SK-N-SH (cell line): ENCODE measurements around the gene IGSF3. TPM values are rescaled to one million over a fixed set of nuclear protein-coding genes. Genes with fewer than 3 reads are reported as not detected.
"Not testable (repeated sequence)": the region's sequence is repeated elsewhere in the genome, so short reads cannot be mapped to it uniquely, and the experiment has no call there.

ENCODE experiments used
- CTCF ChIA-PET: fragments of 300-600, 350-600 bp; formaldehyde crosslinking; extraction: SDS; loops from one replicate; lab custom pipeline; 2021; lab: Yijun Ruan, JAX
- POLR2A ChIA-PET: fragments of 350-600 bp; sonication (Branson Sonifier 250); formaldehyde crosslinking; extraction: SDS; loops from one replicate; lab custom pipeline; 2020; ENCODE audit warnings: antibody characterized with exemption, inconsistent platforms; lab: Yijun Ruan, JAX
- DNase-seq: peaks from one replicate; pipeline ENCODE4 v3.0.0; 2012
- H2AFZ ChIP-seq: fragments of 200-600 bp; sonication (generic); 2 replicates; pipeline ENCODE4 v1.8.1; 2016; ENCODE audit warnings: antibody characterized with exemption, mild to moderate bottlenecking, low read depth
- H3F3A ChIP-seq: fragments of 200-600 bp; sonication (generic); replicated peaks from 2 replicates; pipeline ENCODE3; 2016; ENCODE audit warnings: antibody characterized with exemption, mild to moderate bottlenecking; ENCODE audit not compliant: insufficient read depth
- H3K27ac ChIP-seq, 2 experiments: fragments of 200-500 bp in 1 of 2; fragments of 200-600 bp in 1 of 2; sonication (Bioruptor generic) in 1 of 2; sonication (generic), shearing (Covaris generic) in 1 of 2; 2 replicates each; pipeline versions ENCODE4 v1.5.1 to v1.6.1; 2014 to 2016; ENCODE audit warnings: low read depth in 2 of 2, inconsistent platforms in 1 of 2, low read length in 1 of 2, mild to moderate bottlenecking in 1 of 2, mixed read lengths in 1 of 2
- H3K27me3 ChIP-seq: fragments of 200-600 bp; sonication (generic), shearing (Covaris generic); 2 replicates; pipeline ENCODE4 v1.6.1; 2016; ENCODE audit warnings: mixed run types; ENCODE audit not compliant: insufficient read depth
- H3K36me3 ChIP-seq, 2 experiments: fragments of 200-500 bp in 1 of 2; fragments of 200-600 bp in 1 of 2; sonication (Bioruptor generic) in 1 of 2; sonication (generic) in 1 of 2; replicated peaks in 1 of 2; 2 replicates each; pipeline versions ENCODE3 to v1.5.1; 2014 to 2016; ENCODE audit warnings: low read length in 1 of 2, mild to moderate bottlenecking in 1 of 2; ENCODE audit not compliant: insufficient read depth in 2 of 2, control insufficient read depth in 1 of 2
- H3K4me1 ChIP-seq, 2 experiments: fragments of 200-500 bp in 1 of 2; fragments of 200-600 bp in 1 of 2; sonication (Bioruptor generic) in 1 of 2; sonication (generic), shearing (Covaris generic) in 1 of 2; 2 replicates each; pipeline versions ENCODE4 v1.5.1 to v1.6.1; 2014 to 2016; ENCODE audit warnings: low read depth in 1 of 2, low read length in 1 of 2, mixed run types in 1 of 2; ENCODE audit not compliant: insufficient read depth in 2 of 2, control insufficient read depth in 1 of 2
- H3K4me2 ChIP-seq: fragments of 200-600 bp; sonication (generic), shearing (Covaris generic); 2 replicates; pipeline ENCODE4 v1.6.1; 2017; ENCODE audit warnings: mixed run types
- H3K4me3 ChIP-seq, 2 experiments: fragments of 200-500 bp in 1 of 2; fragments of 200-600 bp in 1 of 2; sonication (Bioruptor generic) in 1 of 2; sonication (generic), shearing (Covaris generic) in 1 of 2; 2 replicates each; pipeline versions ENCODE4 v1.5.1 to v1.8.1; 2014 to 2016; ENCODE audit warnings: low read depth in 2 of 2, inconsistent platforms in 1 of 2, low read length in 1 of 2, mild to moderate bottlenecking in 1 of 2, mixed read lengths in 1 of 2, moderate library complexity in 1 of 2
- H3K79me2 ChIP-seq: fragments of 200-600 bp; sonication (generic); 2 replicates; pipeline ENCODE4 v1.8.1; 2017; ENCODE audit warnings: mild to moderate bottlenecking; ENCODE audit not compliant: insufficient read depth
- H3K9ac ChIP-seq: fragments of 200-600 bp; sonication (generic); 2 replicates; pipeline ENCODE4 v1.6.1; 2017; ENCODE audit warnings: mixed run types
- H3K9me2 ChIP-seq: fragments of 200-600 bp; sonication (generic); 2 replicates; pipeline ENCODE4 v1.6.1; 2017; ENCODE audit warnings: mixed run types
- H3K9me3 ChIP-seq: fragments of 200-600 bp; sonication (generic); 2 replicates; pipeline ENCODE4 v1.6.1; 2017; ENCODE audit warnings: mixed run types, mild to moderate bottlenecking, moderate library complexity
- H4K20me1 ChIP-seq: fragments of 200-600 bp; sonication (generic); 2 replicates; pipeline ENCODE4 v1.6.1; 2017; ENCODE audit warnings: mild to moderate bottlenecking, mixed run types; ENCODE audit not compliant: insufficient read depth
- WGBS: methylation state at CpG from one replicate; pipeline ENCODE4 v1.1.6; 2017; ENCODE audit warnings: low lambda C conversion rate; 5-methylcytosine and 5-hydroxymethylcytosine counted together
- polyA plus RNA-seq, 3 experiments: library from polyadenylated mRNA; depleted of rRNA; stranded (reverse); fragments of >200 nt; gene quantifications; 2 replicates each; pipeline ENCODE4 v1.2.3, GENCODE V29; 2012

IGSF3 gene
- polyA plus RNA-seq, 1 of the 3 experiments (the other 2 are of a cell fraction) = 3.0 TPM

DNA sequence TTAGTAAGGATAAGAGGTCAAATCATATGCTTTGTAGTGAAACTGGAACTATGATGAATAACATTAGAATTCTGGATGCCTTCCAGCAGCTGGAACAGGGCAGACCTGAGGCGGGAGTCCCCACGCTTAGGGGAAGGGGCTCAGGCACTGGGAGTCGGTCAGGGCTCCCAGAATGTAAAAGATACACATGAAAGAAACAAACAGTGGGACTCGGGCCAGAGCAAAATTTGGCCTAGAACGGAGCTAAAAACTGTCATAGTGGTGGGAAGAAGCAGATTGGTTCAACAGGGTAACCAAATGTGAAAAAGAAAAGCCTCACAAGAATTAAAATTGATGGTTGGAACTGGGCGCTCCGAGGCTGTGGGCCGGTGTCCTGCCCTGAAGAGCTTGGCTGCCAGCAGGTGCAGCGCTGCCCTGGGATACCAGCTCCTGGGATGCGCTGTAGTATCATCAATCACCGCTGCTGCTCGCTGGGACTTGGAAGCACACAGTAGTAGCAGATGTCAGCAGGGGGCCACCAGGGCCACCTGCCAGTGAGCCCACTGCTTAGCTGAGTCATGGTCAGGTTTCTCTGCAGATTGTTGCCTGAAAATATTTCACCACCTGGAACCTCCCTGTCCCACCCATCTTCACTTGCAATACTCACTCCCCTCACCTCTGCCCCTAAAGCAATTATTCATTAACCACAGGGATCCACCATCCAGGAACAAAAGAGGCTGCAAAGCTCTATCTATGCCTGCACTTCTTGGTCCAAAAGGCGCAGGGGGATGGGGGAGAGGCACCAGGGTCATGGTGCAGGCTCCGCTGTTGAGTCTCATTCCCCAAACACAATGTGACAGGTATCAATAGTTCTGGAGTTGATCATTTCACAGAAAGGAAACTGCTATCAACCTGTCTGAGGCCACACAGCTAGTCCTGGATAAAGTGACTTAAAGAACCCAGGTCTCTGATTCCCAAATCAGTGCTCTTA is 24.9 kb downstream of the IGSF3 start:
- H3F3A ChIP-seq, H3K79me2 ChIP-seq, H3K9me2 ChIP-seq, H3K9me3 ChIP-seq, H3K27me3 ChIP-seq, POLR2A ChIA-PET, DNase-seq, H3K9ac ChIP-seq, H4K20me1 ChIP-seq, H3K4me3 ChIP-seq, H2AFZ ChIP-seq, H3K36me3 ChIP-seq, H3K4me2 ChIP-seq, CTCF ChIA-PET: not testable (repeated sequence)
- Histone ChIP-seq H3K4me1 (peaks cover 0 to 45% of the 10 kb centered on the region in 2 experiments; a peak in 2 of 4 replicates), H3K27ac (peak overlapping the region in 1 of 2 experiments; percentile 39; a peak in 2 of 4 replicates)
- 64% methylated on average over 11 of the region's 14 CpGs for WGBS

DNA sequence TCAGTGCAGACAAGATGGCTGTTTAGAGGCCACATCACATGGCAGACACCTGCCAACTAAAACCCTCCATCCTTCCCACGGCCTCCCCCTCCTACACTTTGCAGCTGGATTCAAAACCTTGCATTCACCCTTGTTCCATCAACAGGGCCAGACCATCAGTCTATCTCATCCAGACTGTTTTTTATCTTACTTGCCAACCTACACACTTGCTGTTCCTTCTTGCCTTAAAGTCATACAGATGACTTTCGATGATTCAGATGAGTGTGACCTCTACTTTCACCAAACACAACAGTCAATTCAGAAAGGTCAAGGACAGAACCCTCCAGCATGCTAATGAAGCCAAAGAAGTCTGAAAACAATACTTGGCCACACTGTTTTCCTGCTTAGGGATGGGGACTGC is 29.9 kb downstream of the IGSF3 start:
- 86% methylated on average over 1 of the region's 2 CpGs for WGBS
- H3K27me3 ChIP-seq, H3K4me2 ChIP-seq, H3K9ac ChIP-seq, H3K27ac ChIP-seq, H2AFZ ChIP-seq, H3F3A ChIP-seq, H3K4me3 ChIP-seq, H3K36me3 ChIP-seq, H3K9me2 ChIP-seq, H3K9me3 ChIP-seq, POLR2A ChIA-PET, CTCF ChIA-PET, H4K20me1 ChIP-seq, H3K79me2 ChIP-seq, DNase-seq: not testable (repeated sequence)
- peaks cover 0 to 29% of the 10 kb centered on the region in 2 experiments; a peak in 2 of 4 replicates for H3K4me1 ChIP-seq

DNA sequence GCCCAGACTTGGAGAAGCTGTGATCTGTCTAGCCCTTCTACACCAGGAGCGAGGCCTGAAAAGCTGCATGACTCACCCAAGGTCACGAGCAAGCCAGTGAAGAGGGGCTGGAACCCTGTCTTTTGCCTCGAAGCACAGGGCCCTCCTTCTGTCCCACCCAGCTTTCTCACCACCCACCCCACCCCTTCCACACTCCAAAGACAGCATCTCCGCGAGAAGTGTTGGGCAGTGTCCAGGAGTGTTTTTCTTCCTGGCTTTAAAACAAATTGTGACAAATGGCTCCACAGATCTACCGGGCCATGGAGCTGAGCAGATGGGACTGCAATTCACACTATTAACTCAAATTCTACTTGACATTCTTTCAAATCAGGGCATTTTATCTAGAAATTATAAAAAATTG is 30.9 kb downstream of the IGSF3 start:
- H3K79me2 ChIP-seq, H3K27ac ChIP-seq, H3K4me3 ChIP-seq, H3F3A ChIP-seq, POLR2A ChIA-PET, H3K4me2 ChIP-seq, H2AFZ ChIP-seq, H3K9ac ChIP-seq, H4K20me1 ChIP-seq, H3K9me3 ChIP-seq, H3K36me3 ChIP-seq, CTCF ChIA-PET, H3K9me2 ChIP-seq, DNase-seq, H3K27me3 ChIP-seq: not testable (repeated sequence)
- WGBS = 69% methylated on average over 3 of the region's 6 CpGs
- peaks cover 0 to 33% of the 10 kb centered on the region in 2 experiments; a peak in 2 of 4 replicates for H3K4me1 ChIP-seq

DNA sequence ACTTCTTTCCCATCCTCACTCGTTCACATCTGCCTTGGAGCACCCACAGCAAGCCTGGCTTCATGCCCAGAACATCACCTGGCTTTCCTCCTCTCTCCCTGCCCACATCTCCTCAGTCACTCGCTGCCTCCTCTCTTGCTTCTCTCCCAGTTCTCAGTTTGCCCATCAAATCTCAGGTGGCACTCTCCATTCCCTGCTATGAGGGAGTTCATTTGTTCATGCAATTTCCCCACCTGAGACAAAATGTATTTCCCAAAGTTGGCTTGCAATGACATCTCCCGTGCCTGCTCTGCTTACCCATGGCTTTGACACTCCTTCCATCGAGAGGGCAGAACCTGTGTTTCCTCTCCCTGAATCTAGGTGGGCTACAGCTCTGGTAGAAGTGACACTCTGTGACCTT is 33.1 kb downstream of the IGSF3 start:
- H3K36me3 ChIP-seq, H3K9me2 ChIP-seq, POLR2A ChIA-PET, H3K27me3 ChIP-seq, H3K4me2 ChIP-seq, H3F3A ChIP-seq, CTCF ChIA-PET, H2AFZ ChIP-seq, H3K27ac ChIP-seq, DNase-seq, H3K4me3 ChIP-seq, H4K20me1 ChIP-seq, H3K9me3 ChIP-seq, H3K79me2 ChIP-seq, H3K9ac ChIP-seq: not testable (repeated sequence)
- peaks cover 0 to 32% of the 10 kb centered on the region in 2 experiments; a peak in 1 of 4 replicates for H3K4me1 ChIP-seq
- 59% methylated on average over 4 of the region's 4 CpGs for WGBS
